ENCODE results near the gene DNER.

DNA sequence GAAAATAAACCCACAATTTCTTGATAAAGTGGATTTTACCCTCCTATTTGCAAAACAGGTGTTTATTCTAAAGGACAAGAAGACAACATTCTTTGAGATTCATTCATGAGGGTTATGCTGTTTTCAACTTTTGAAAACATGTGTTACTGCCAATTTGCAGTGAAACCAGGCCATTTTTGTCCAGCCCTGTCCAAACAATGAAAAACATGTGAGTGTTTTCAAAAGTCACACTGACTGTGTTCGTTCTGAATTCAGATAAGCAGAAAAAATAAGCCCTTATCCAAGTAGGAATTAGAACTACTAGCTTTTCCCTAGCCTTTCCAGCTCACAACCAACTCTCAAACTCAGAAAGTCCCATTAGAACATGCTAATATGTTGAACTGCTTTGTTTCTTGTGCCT lies 295.2 kb downstream of the DNER start:
- no peak for TF ChIP-seq EZH2 (IDR thresholded peaks at IDR 0.05; ENCODE audit: borderline replicate concordance, low read depth, low read length, poor library complexity, severe bottlenecking)
- TF ChIP-seq, protein P1, sequence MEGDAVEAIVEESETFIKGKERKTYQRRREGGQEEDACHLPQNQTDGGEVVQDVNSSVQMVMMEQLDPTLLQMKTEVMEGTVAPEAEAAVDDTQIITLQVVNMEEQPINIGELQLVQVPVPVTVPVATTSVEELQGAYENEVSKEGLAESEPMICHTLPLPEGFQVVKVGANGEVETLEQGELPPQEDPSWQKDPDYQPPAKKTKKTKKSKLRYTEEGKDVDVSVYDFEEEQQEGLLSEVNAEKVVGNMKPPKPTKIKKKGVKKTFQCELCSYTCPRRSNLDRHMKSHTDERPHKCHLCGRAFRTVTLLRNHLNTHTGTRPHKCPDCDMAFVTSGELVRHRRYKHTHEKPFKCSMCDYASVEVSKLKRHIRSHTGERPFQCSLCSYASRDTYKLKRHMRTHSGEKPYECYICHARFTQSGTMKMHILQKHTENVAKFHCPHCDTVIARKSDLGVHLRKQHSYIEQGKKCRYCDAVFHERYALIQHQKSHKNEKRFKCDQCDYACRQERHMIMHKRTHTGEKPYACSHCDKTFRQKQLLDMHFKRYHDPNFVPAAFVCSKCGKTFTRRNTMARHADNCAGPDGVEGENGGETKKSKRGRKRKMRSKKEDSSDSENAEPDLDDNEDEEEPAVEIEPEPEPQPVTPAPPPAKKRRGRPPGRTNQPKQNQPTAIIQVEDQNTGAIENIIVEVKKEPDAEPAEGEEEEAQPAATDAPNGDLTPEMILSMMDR (conservative IDR thresholded peaks at IDR 0.05; ENCODE audit: low read depth, low read length): no peak
